OCI-LY1 (cell line): ENCODE data around the gene ENOX2.

ENCODE experiments used
- EZH2 ChIP-seq: fragments of 200-600 bp; sonication (generic), shearing (Covaris generic); IDR thresholded peaks from 2 replicates; pipeline ENCODE4 v1.8.0; 2017; ENCODE audit warnings: borderline replicate concordance, mixed run types, mild to moderate bottlenecking, antibody characterized with exemption, low read length, moderate library complexity, mixed read lengths
- TF ChIP-seq, protein P1 (sequence below): fragments of 200-600 bp; sonication (generic), shearing (Covaris generic); IDR thresholded peaks from 2 replicates; pipeline ENCODE4 v1.5.1; 2017; ENCODE audit warnings: mild to moderate bottlenecking, antibody characterized with exemption, low read length, moderate library complexity, mixed read lengths

DNA sequence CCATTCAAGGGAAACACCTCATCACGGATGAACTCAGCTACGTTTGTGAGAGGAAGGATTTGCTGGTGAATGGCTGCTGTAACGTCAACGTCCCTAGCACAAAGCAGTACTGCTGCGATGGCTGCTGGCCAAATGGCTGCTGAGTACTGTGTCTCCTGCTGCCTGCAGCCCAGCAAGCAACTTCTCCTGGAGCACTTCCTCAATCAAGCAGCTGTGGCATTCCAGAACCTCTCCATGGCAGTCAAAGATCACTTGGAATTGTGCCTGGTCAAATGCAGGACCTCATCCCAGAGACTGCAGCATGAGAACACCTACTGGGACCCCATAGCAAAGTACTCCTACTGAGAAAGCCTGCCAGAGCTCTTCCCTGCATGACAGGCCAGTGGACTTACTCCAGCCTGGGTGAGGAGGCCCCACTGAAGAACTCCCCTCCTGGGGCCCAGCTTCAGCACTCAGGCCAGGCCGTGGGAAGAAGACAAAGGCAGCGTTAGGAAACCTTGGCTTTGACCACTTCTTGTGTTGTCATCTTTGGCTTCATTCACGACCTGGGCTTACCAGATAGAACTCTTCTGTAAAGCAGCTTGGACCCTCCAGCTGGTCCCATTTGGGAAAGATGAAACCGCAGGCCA lies 256.9 kb downstream of the ENOX2 start:
- TF ChIP-seq, protein P1, sequence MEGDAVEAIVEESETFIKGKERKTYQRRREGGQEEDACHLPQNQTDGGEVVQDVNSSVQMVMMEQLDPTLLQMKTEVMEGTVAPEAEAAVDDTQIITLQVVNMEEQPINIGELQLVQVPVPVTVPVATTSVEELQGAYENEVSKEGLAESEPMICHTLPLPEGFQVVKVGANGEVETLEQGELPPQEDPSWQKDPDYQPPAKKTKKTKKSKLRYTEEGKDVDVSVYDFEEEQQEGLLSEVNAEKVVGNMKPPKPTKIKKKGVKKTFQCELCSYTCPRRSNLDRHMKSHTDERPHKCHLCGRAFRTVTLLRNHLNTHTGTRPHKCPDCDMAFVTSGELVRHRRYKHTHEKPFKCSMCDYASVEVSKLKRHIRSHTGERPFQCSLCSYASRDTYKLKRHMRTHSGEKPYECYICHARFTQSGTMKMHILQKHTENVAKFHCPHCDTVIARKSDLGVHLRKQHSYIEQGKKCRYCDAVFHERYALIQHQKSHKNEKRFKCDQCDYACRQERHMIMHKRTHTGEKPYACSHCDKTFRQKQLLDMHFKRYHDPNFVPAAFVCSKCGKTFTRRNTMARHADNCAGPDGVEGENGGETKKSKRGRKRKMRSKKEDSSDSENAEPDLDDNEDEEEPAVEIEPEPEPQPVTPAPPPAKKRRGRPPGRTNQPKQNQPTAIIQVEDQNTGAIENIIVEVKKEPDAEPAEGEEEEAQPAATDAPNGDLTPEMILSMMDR: no peak
- TF ChIP-seq EZH2: no peak
